Stimulated activated CD4-positive, alpha-beta T cell treated with anti-CD3 and anti-CD28 coated beads, Interleukin-2, amount 100 ng/mL, for 48 hours (primary cell): ENCODE measurements around the gene KCNT2.

Experiments used
- DNase-seq, 2 donors: peaks; one replicate each; pipeline ENCODE4 v3.0.0-alpha.2; 2020

KCNT2 gene

DNA sequence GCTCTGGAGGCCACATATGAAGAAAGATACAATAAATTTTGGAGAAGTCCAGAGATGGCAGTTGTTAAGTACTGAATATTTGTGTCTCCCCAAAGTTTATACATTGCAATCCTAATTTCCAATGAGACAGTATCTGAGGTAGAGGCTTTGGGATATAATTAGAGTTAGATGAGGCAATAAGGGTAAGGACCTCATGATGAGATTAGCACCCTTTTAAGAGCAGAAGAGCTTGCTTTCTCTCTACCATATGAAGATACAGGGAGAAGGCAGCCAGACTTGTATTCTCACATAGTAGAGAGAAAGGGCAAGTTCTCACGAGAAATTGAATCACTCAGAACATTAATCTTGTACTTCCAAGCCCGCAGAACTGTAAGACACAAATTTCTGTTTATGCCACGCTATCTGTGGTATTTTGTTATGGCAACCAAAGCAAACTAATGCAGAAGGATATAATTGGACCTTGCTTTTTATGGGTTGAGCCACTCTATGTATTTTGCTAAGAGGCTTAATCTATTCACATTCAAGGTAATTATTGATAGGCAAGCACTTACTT lies 430.1 kb downstream of the KCNT2 start:
- DNase-seq = no peak
